HG03460 (cell line): ENCODE results near the gene SLC9A3.
"Not testable (repeated sequence)": the region's sequence is repeated elsewhere in the genome, so short reads cannot be mapped to it uniquely, and the experiment has no call there.

Experiments
- ATAC-seq: cut with Tn5 transposase; IDR thresholded peaks from one replicate; pipeline ENCODE4 v1.9.1; 2021; ENCODE audit not compliant: unreplicated experiment

SLC9A3 gene

DNA sequence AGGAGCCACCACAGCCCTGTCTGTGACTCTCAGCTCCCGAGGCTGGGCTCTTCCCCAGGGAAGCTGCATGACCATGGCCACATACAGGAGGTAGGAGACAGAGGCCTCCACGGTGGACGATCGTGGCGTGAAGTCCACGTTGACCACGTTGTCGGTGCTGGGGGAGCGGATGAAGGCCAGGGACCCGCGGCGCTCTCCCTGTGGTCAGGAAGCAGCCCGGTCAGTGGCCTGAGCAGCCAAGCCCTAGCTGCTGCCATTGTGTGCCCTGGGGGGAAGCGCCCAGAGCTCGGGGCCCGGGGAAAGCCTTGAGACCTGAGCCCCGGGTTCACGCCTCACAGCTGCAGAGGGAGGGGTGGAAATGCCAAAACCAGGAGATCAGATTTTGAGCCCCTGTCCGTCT, 47.0 kb downstream of the SLC9A3 start:
- no peak for ATAC-seq

DNA sequence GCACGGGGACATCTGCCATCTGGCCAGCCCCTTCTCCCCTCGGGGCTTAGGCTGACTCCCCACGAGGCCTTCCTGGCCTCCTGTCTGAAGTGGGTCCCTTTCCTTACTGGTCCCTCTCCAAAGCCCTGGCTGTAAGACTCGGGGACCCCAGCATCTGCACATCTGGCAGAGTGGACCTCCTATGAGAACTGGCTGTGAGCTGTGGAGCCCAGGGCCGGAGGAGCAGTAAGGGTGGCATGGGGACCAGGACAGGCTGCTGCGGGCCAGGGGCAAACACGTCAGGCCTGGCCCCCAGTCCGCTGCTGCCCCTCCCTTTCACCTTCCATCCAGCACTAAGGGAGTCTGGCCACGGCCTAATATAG, 47.5 kb downstream of the SLC9A3 start:
- no peak for ATAC-seq

DNA sequence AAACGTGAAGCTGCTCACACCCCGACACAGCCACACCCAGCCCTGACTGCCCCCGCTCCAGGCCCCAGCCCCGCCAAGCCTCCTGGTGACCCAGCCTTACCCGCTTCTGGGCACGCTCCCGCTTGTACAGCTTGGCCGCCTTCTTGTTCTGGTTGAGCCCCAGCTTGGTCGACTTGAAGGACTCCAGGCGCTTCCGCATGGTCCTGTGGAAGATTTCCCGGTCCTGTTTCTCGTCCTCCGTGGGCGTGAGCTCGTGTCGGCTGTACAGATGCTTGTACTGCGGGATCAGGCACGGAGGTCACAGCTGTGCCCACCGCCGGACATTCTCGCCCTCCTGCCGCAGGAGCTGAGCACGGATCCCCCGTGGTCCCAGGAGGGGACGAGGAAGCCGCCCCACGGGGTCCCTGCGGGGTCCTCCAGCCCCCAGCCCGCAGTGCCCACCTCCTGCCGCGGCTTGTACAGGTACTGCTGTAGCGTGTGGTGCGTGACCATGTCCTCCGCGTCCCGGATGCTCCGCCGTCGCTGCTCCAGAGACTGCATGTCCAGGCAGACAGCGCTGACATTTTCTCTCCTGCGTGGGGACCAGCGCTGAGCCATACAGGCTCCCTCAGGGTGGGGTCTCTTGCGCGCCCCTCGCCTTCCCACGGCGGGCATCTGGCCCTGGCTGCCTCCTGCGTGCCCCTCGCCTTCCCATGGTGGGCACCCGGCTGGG, 48.0 kb downstream of the SLC9A3 start:
- no peak for ATAC-seq

DNA sequence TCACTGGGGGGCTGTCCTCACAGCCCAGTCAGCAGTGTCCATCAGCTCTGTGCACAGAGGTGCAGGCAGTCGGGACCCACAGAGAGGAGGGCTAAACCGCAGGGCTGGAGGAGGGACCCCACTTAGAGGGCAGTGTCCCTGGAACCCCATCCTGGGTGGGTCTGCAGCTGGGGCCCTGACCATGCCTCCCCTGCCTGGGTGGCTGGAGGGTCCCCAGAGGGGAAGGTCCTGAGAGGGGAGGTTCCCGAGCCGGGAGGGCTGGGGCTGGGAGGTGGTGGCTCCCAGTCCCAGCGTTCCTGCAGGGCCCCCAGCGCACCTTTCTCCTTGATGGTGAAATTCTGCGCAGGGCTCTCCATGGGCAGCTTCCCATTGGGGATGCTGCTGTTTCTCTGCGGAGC, 48.5 kb downstream of the SLC9A3 start:
- ATAC-seq: no peak

DNA sequence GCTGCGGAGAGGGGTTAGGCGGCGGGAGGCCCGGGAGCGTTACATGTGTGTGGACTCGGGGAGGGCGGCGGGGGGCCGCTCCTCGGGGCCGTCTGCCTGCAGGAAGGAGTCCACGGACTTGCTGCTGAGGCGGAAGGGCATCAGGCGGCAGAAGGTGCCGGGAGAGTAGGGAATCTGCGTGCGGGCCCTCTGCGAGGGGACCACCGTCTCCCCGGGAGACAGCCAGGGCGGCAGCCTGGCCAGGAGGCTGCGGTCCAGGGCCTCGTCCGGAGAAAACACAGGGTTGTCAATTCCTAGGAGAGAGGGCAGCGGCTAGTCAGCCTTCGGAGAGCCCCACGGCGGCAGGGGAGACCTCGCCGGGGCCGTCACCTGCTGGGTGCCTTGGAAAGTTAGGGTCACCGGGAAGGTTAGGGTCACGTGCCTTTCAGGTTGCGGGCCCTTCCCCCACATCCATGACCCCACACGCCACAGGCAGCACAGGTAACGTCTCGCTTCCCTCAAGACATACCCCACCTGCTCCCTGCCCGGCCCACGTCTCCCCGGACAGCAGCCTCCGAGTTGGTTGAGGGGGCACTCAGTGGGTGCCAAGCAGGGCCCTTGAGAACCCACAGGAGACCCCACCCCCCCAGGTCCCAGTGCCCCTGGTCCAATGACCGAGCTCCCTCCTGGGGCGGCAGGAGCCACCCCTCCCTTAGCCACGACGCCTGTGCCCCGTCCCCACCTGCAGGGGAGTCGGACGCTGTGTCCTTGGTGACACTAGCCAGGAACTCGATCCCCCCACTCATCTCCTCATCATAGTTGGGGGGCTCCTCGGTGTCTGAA, 49.2 kb downstream of the SLC9A3 start:
- ATAC-seq: no peak

DNA sequence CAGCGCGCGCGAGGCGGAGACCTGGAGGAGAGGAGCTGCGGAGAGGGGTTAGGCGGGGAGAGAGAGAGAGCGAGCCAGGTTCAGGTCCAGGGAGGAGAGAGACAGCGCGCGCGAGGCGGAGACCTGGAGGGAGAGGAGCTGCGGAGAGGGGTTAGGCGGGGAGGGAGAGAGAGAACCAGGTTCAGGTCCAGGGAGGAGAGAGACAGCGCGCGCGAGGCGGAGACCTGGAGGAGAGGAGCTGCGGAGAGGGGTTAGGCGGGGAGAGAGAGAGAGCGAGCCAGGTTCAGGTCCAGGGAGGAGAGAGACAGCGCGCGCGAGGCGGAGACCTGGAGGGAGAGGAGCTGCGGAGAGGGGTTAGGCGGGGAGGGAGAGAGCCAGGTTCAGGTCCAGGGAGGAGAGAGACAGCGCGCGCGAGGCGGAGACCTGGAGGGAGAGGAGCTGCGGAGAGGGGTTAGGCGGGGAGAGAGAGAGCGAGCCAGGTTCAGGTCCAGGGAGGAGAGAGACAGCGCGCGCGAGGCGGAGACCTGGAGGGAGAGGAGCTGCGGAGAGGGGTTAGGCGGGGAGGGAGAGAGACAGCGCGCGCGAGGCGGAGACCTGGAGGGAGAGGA, 49.9 kb downstream of the SLC9A3 start:
- ATAC-seq: not testable (repeated sequence)

DNA sequence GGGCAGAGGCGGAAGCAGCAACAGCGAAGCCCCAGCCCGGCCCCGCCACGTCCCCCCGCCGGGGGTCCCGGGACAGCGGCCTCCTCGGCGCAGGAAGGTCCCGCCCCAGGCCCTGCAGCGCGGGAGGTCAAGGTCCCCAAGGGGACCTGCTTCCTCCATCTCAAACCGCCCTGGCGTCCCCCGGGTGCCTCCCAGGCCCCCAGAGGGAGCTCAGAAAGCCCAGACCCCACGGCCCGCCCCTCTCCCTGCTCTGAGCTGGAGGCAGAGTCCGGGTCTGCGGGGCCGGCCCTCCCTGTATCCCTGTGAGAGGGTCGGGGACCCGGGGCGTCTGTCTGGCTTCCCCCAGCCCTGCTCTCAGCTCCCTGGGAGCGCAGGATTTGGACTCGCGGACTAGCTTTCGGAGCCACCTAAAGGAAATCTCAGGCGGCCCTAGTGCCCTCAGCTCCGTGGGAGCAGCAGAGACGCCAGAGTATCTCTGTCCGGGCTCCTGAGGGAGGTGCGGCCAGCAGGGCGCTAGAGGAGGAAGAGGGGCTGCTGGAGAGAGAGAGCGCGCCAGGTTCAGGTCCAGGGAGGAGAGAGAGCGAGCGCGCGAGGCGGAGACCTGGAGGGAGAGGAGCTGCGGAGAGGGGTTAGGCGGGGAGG, 50.6 kb downstream of the SLC9A3 start:
- ATAC-seq: peak; percentile 28

DNA sequence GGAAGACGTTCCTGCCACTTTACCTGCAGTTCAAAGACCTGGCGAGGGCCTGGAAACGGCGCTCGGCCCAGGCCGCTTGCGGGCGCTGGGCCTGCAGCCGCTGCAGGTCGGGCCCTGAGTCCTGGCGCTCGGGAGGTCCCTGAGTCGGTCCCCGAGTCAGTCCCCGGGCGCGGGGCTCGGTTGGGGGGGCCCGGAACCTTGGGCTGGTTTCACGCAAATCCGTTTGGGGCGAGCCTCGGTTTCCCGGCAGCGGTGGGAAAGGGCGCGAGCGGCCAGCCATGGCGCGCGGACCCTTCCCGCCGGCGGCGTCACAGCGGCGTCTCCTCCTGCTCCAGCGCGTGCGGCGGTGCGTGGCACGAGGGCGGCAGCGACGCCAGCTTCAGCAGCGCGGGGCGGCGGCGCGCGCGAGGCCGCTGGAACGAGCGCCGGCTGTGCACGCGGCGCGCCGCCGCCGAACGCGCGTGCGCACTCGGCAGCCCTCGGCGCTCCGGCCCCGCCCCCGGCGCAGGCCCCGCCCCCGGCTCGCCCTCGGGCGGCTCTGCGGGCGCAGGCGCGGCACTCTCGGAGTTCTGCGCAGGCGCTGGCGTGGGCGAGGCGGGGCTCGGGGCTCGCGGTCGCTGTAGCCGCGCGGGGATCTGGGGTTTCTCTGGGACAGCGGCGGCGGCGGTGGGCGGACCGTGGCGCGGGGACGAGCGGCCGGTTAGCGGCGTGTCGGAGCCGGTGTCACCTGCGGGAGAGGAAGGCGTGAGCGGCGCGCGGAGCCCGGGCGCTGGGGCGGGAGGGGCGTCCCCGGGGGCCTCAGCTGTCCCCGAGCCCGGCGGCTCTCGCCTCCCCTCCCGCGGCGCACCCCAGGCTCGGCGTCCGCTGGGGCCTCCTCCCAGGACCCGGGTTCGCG, 51.3 kb downstream of the SLC9A3 start:
- ATAC-seq: peak; percentile 62

DNA sequence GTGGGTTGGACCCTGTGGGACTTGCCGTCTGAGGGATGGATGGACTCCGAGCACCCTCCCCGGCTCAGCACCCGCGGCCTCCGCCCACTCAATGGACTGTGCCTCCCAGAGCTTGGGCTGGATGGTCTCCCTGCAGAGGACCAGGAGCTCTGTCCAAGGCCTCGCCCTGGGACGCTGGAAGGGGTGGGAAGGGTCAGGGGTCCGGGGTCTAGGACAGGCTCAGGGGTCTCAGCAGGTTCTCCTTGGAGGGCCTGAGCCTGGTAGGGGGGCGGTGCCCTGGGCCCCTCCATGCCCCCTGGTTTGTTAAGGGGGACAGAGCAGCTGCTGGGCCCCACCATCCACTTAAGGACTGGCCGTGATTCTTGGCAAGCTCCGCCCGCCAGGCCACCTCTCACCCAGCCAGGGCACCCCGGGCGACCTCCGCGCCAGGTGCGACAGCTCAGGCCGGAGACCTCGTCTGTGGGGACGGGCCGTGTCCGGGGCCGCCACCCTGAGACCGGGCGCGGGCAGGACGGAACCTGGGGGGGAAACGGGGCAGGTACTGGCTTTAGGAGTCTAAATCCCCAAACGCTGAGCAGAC, 52.1 kb downstream of the SLC9A3 start:
- peak; percentile 15 for ATAC-seq

DNA sequence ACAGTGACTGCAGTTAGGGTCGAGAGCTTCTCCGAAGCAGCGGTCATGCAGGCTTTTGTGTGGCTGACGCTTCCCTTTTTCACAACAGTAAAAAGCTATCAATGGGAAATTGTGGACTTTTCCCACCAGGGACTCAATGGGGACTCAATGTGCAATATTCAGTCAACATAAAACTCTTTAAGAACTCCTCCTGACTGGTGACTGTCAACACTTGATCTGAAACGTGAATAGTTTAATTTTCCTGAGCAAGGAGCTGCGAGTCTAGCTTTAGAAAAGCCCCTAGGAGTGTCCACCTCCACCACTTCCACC, 52.5 kb downstream of the SLC9A3 start:
- ATAC-seq: no peak

DNA sequence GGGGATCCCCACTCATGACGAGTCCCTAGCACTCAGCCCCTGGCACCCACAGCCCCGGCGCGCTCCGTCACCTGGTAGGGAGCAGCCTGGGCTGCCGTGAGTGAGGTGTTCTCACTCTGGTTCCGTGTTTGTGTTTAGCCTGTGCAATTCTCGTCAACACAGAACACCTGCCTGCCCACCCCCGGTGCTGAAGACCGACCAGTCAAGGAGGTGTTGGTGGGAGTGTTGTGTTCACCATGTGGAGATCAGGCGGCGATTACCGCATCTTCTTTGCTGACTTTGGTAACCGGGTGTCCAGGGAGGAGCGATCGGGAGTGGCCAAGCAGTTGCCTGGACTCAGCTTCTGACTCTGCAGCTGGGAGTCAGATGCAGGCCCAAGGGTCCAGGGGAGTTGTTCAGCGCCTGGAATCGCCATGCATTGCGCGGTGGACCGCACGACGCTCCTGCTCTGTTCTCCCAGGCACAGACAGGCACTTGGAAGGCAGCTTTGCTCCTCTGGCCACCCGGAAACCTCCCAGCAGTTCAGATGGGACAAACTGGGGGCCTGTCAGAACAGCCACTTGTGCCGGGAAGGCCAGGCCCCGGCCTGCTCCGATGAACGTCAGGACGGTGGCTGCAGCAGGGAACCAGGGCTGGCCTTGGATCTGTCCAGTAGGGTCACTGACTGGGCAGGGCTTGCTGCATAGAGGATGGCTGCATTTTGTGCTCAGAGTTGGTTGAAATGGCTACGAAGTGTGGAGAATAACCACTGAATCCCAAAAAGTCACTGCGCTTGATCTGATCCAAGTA, 53.1 kb downstream of the SLC9A3 start:
- ATAC-seq: no peak

DNA sequence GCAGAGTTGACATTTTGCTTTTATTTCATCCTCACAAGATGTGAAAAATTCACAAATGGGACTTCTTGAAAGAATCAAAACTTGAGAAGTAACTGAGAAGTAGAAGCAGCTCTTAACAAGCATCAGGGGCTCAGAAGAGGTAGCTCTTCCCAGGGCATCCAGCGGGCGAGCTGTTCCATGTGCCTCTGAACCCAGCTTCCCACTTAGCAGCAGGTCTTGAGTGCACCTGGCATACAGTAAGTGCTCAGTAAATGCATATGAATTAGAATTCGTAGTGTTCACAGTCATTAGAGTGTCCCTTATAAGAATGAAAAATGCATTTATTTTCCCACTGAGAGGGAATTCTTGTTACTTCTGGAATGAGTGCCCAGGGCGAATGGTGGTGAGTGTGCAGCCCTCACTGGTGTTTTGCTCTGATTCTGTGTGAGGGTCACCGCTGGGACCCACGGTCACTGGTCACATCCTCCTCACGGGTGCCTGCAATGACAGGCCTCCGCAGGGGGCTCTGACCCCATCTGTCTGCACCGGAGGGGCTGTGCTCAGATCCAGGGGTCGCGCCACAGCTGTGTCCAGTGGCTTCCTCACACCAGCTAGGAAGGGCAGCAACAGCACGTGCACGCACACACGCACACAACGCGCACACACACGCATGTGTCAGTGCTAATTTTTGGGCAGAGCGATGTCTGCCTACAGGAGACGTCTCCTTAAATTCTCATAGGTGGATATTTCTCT, 54.3 kb downstream of the SLC9A3 start:
- ATAC-seq: no peak

DNA sequence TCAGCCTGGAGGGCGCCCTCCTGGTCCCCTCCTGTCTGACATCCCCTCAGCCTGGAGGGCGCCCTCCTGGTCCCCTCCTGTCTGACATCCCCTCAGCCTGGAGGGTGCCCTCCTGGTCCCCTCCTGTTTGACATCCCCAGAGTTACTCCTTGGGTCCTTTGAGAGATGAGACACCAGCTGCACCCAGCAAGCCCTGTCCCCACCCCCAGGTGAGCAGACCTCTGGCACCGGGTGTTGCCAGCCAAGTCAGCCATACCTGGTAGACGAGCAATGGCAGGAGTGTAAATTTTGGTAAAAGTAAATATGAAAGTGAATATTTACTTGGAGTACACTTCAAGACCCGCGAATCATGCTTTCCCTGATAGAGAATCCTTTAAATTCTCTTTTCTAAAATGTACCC, 55.8 kb downstream of the SLC9A3 start:
- no peak for ATAC-seq

DNA sequence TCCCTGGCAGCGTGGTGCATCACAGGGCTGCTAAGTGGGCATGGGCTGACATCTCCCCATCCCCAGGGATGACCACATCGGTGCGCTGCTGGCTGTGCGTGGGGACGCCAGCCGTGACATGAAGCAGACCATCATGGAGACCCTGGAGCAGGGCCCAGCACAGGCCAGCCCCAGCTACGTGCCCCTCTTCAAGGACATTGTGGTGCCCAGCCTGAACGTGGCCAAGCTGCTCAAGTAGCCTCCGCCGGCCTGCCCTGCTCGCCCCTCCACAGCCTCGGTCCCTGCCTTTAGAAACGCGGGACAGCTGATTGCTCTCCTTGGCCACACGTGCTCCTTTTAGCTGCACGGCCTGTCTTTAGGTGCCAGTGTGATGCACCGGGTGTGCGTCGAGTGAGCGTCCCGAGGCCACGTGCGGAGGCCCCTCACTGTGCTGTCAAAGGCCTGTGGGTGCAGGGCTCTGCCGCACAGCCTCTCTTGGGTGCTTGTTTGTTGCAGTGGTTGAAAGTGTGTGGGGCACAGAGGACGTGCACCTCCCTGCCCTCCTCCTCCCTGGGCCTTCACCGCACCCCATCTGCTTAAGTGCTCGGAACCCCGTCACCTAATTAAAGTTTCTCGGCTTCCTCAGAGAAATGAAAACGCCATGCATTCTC, 57.5 kb downstream of the SLC9A3 start:
- no peak for ATAC-seq

DNA sequence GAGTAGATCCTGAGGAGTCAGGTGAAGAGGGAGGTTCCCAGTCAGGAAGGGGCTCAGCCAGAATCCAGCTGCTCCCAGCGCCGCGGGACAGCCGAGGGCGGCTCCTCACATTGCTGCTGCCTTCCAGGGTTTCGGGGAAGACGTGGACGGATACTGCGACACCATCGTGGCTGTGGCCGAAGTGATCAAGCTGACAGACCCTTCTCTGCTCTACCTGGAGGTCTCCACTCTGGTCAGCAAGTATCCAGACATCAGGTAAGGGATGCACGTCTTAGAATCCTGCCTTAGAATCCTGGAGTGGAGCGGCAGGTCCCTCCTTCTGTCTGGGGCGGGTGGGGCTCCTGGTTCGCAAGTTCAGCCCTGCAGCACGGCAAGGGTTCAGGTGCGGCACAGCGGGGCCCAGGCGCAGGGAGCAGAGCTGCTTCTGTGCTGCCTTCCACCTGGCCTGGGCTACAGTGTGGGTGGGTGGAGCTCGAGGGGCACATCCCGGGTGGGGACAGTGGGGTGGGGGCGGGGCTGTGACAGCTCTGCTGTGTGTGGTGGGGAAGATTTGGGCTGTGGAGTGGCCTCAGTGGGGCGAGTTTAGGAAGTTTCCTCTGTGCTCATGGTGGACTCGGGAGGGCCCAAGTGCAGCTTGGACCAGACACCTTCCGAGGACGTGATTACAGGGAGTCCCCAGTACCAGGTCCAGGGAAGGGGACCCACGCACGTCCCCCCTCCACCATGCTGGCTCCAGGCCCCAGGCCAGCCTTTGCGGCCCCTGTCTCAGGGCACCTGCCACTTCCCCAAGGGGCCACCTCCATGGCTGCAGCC, 58.5 kb downstream of the SLC9A3 start:
- ATAC-seq: no peak

DNA sequence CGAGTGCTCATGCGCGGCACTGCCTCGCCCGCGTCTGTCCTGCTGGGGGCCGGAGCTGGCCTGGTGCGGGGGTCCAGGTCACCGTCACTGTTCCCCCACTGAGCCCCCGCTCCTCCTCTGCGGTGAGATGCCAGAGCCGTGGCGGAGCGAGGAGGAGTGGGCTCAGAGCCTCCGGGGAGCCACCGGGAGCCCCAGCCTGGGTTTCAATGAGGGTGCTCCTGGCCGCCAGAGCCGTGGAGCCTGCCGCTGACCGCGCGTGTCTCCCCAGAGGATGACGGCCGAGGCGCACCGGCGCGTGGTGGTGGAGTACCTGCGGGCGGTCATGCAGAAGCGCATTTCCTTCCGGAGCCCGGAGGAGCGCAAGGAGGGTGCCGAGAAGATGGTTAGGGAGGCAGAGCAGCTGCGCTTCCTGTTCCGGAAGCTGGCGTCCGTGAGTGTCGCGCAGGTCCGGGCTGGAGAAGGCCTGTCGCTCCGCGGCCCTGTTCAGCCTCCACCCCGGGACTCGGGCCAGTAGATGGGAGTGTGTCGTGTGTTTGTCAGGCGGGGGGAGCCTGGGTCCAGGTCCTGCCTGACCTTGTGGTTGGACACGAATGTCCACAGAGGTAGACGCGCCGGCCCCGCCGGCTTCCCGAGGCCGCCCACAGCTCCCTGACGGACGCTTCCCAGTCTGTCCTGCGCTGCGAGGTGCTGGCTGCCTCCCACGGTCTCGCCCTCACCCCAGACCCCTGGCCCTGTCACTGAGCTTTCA, 59.2 kb downstream of the SLC9A3 start:
- no peak for ATAC-seq

DNA sequence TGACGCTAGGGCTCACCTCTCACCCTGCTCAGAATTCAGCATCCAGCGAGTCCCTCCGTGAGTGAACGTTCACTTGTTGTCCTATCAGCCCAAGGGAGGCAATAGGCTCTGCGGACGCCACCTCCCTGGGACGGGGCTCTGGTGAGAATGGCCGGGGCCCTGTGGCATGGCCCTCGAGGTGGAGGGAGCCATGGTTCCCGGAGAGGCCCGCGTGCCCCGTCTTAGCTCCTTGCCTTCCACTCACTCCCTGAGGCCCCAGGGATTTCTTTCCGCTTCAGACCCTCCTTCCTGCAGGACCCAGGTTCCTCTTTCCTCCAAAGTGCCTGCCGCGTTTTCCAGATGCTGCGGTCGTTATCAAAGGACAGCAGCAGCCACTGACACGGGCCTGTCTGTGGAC, 59.8 kb downstream of the SLC9A3 start:
- ATAC-seq: no peak
